ENCODE data around the gene GAB4. TPM values are rescaled to one million over a fixed set of nuclear protein-coding genes. Genes with fewer than 3 reads are reported as not detected.
"Not testable (repeated sequence)": the region's sequence is repeated elsewhere in the genome, so short reads cannot be mapped to it uniquely, and the experiment has no call there.

Gene GAB4
- total RNA-seq, 2 experiments from 2014 or later = not detected

GRCh38 chr22:17014101-17014440 is 6.0 kb upstream of the GAB4 start:
- H3K36me3 Mint-ChIP-seq (ENCODE audit: low read depth); POLR2A ChIA-PET; H3K27ac Mint-ChIP-seq; H3K9me3 Mint-ChIP-seq; H3K4me3 Mint-ChIP-seq; H3K27ac ChIP-seq (ENCODE audit: low read depth in 1 of 2, low read length in 2 of 2); H3K27me3 ChIP-seq (ENCODE audit: control insufficient read depth in 1 of 2, insufficient read depth in 2 of 2, low read length in 2 of 2); H3K4me3 ChIP-seq (ENCODE audit: low read length); H3K9me3 ChIP-seq (ENCODE audit: control insufficient read depth in 1 of 2, insufficient read depth in 1 of 2, low read length in 2 of 2); ATAC-seq (ENCODE audit: poor library complexity); DNase-seq; intact Hi-C loops (cut with DNase I, micrococcal nuclease); H3K4me1 Mint-ChIP-seq (ENCODE audit: low read depth); H3K36me3 ChIP-seq (ENCODE audit: insufficient read depth, low read length); H3K4me1 ChIP-seq (ENCODE audit: insufficient read depth, low read length); CTCF ChIA-PET: not testable (repeated sequence)
- H3K27me3 Mint-ChIP-seq = peaks cover 61% of the 10 kb centered on the region

- DNase-seq = no peak
- H3K27ac Mint-ChIP-seq = no peak overlapping the region
Observed at GRCh38 chr22:17013396-17014100, 5.5 kb upstream of the GAB4 start.

GRCh38 chr22:17012267-17012666 is 4.2 kb upstream of the GAB4 start:
- Mint-ChIP-seq H3K36me3 (ENCODE audit: low read depth) (no peaks in the 10 kb centered on the region), H3K27ac (no peak overlapping the region), H3K9me3 (no peaks in the 10 kb centered on the region), H3K4me1 (ENCODE audit: low read depth) (no peaks in the 10 kb centered on the region), H3K4me3 (no peak overlapping the region), H3K27me3 (peaks cover 65% of the 10 kb centered on the region)
- TF ChIP-seq CTCF (IDR thresholded peaks at IDR 0.05) = no peak
- CTCF ChIA-PET = no interaction called here
- Histone ChIP-seq H3K27me3 (ENCODE audit: control insufficient read depth in 1 of 2, insufficient read depth in 2 of 2, low read length in 2 of 2) (peaks cover 8% of the 10 kb centered on the region in 2 experiments), H3K27ac (ENCODE audit: low read depth in 1 of 2, low read length in 2 of 2) (no peak overlapping the region), H3K4me1 (ENCODE audit: insufficient read depth, low read length) (no peaks in the 10 kb centered on the region), H3K4me3 (ENCODE audit: low read length) (no peak overlapping the region), H3K36me3 (ENCODE audit: insufficient read depth, low read length) (no peaks in the 10 kb centered on the region), H3K9me3 (ENCODE audit: control insufficient read depth in 1 of 2, insufficient read depth in 1 of 2, low read length in 2 of 2) (peaks cover 0 to 12% of the 10 kb centered on the region in 2 experiments)
- intact Hi-C loops (cut with DNase I, micrococcal nuclease) = no loop called here
- ATAC-seq (ENCODE audit: poor library complexity) = no peak
- POLR2A ChIA-PET = no interaction called here
- no peak for DNase-seq

More at GRCh38 chr22:17013396-17014100, 5.5 kb upstream of the GAB4 start:
- intact Hi-C loops (cut with DNase I, micrococcal nuclease) = no loop called here
- no peak overlapping the region for H3K4me3 Mint-ChIP-seq
- Histone ChIP-seq H3K27me3 (ENCODE audit: control insufficient read depth in 1 of 2, insufficient read depth in 2 of 2, low read length in 2 of 2) (peaks cover 2% of the 10 kb centered on the region in 2 experiments), H3K9me3 (ENCODE audit: control insufficient read depth in 1 of 2, insufficient read depth in 1 of 2, low read length in 2 of 2) (no peaks in the 10 kb centered on the region), H3K27ac (ENCODE audit: low read depth in 1 of 2, low read length in 2 of 2) (no peak overlapping the region), H3K4me3 (ENCODE audit: low read length) (no peak overlapping the region), H3K36me3 (ENCODE audit: insufficient read depth, low read length) (no peaks in the 10 kb centered on the region), H3K4me1 (ENCODE audit: insufficient read depth, low read length) (no peaks in the 10 kb centered on the region)
- H3K4me1 Mint-ChIP-seq (ENCODE audit: low read depth) = no peaks in the 10 kb centered on the region
- no peak for ATAC-seq (ENCODE audit: poor library complexity)
- POLR2A ChIA-PET = no interaction called here
- peaks cover 63% of the 10 kb centered on the region for H3K27me3 Mint-ChIP-seq
- no peaks in the 10 kb centered on the region for H3K9me3 Mint-ChIP-seq
- CTCF ChIA-PET = no interaction called here
- no peak for TF ChIP-seq CTCF (IDR thresholded peaks at IDR 0.05)
- H3K36me3 Mint-ChIP-seq (ENCODE audit: low read depth) = no peaks in the 10 kb centered on the region
